ENCODE measurements around the gene CDC7. TPM values are rescaled to one million over a fixed set of nuclear protein-coding genes. Genes with fewer than 3 reads are reported as not detected.

CDC7 gene
- total RNA-seq, 1 experiment from 2014 or later, result 41.6 TPM

- Mint-ChIP-seq H3K4me3 (no peak overlapping the region), H3K27ac (no peak overlapping the region), H3K27me3 (ENCODE audit: low read depth) (no peaks in the 10 kb centered on the region; the same call in 1 of the 2 replicates), H3K36me3 (ENCODE audit: insufficient read depth in 1 of 3, low read depth in 3 of 3) (peaks cover 0 to 2% (median 0%) of the 10 kb centered on the region in 3 experiments; a peak in 1 of 7 replicates), H3K4me1 (no peaks in the 10 kb centered on the region; a peak in 1 of 4 replicates), H3K9me3 (no peaks in the 10 kb centered on the region; a peak in 1 of 5 replicates)
- Histone ChIP-seq H3K27ac (ENCODE audit: insufficient read length, low read depth, low read length) (no peak overlapping the region), H3K4ac (ENCODE audit: low read depth, low read length) (no peak overlapping the region), H3K4me1 (ENCODE audit: insufficient read depth, low read length) (no peaks in the 10 kb centered on the region), H3K23ac (ENCODE audit: insufficient read length, low read depth, low read length) (no peak overlapping the region), H4K5ac (ENCODE audit: insufficient read length, low read depth, low read length) (no peak overlapping the region), H3T11ph (ENCODE audit: low read length) (no peak overlapping the region), H3K79me1 (ENCODE audit: insufficient read depth, low read depth, low read length, poor library complexity, severe bottlenecking) (no peaks in the 10 kb centered on the region), H2BK12ac (ENCODE audit: insufficient read length, low read depth, low read length) (no peak overlapping the region), H4K8ac (replicated peaks; ENCODE audit: insufficient read length, low read depth, low read length) (no peak overlapping the region), H3K9ac (ENCODE audit: extremely low read depth, insufficient read length, low read length) (no peak overlapping the region), H2BK5ac (ENCODE audit: insufficient read length, low read length) (no peak overlapping the region), H2BK15ac (ENCODE audit: low read depth, low read length) (no peak overlapping the region), H4K91ac (ENCODE audit: insufficient read length, low read depth, low read length) (no peak overlapping the region), H2BK20ac (ENCODE audit: low read depth, low read length, poor library complexity, severe bottlenecking) (no peak overlapping the region), H3K4me2 (ENCODE audit: insufficient read depth, insufficient read length, low read length) (no peak overlapping the region), H3K56ac (ENCODE audit: insufficient read length, low read depth, low read length) (no peak overlapping the region), H2AFZ (ENCODE audit: low read length) (no peak overlapping the region), H3K14ac (ENCODE audit: insufficient read depth, low read length) (no peak overlapping the region), H2AK5ac (ENCODE audit: insufficient read length, low read length) (no peak overlapping the region), H3K27me3 (ENCODE audit: insufficient read depth, low read length) (no peaks in the 10 kb centered on the region), H4K20me1 (ENCODE audit: control insufficient read depth, insufficient read depth, insufficient read length) (no peaks in the 10 kb centered on the region), H2BK120ac (ENCODE audit: low read depth, low read length, poor library complexity, severe bottlenecking) (no peak overlapping the region), H3K79me2 (ENCODE audit: insufficient read depth, low read length) (no peaks in the 10 kb centered on the region), H3K9me3 (ENCODE audit: control insufficient read depth, low read depth, low read length) (no peaks in the 10 kb centered on the region), H3K23me2 (ENCODE audit: insufficient read length, low read depth, low read length, poor library complexity, severe bottlenecking) (no peaks in the 10 kb centered on the region), H3K18ac (ENCODE audit: insufficient read length, low read depth, low read length) (no peak overlapping the region)
- no peak for TF ChIP-seq CTCF (conservative IDR thresholded peaks at IDR 0.05)
- no CpG with 5 or more reads among the region's 3 CpGs for WGBS (ENCODE audit: extremely low coverage, insufficient read length, low lambda C conversion rate)
- DNase-seq, result no peak
These were observed 47.9 kb downstream of the CDC7 start for GRCh38 chr1:91548376-91549040.
